ENCODE data around the gene CFAP410. TPM values are rescaled to one million over a fixed set of nuclear protein-coding genes. Genes with fewer than 3 reads are reported as not detected.
A peak's percentile ranks its signal among the peaks of the same experiment; 100 is the strongest.

Gene CFAP410
- total and polyA plus RNA-seq, 2 of the 8 experiments (the other 6 are each of a cell fraction or from before 2014, with no cell fraction given), result 10.6 to 12.0 TPM

DNA sequence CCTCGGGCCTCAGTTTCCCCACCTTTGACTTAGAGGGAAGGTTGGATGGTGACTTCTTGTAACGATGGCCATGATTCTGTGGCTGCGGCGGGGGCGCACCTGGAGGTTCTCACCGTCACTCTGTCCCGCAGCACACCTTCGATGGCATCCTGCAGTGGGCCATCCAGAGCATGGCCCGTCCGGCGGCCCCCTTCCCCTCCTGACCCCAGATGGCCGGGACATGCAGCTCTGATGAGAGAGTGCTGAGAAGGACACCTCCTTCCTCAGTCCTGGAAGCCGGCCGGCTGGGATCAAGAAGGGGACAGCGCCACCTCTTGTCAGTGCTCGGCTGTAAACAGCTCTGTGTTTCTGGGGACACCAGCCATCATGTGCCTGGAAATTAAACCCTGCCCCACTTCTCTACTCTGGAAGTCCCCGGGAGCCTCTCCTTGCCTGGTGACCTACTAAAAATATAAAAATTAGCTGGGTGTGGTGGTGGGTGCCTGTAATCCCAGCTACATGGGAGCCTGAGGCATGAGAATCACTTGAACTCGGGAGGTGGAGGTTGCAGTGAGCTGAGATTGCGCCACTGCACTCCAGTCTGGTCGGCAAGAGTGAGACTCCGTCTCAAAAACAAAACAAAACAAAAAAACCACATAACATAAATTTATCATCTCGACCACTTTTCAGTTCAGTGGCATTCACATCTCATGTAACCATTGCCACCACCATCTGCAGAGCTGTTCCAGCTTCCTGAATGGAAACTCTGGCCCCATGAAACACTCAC is 41.5 kb downstream of the CFAP410 start (continued):
- TF ChIP-seq KDM5A (IDR thresholded peaks at IDR 0.05; ENCODE audit: low read length), result no peak
- TF ChIP-seq RAD21 (IDR thresholded peaks at IDR 0.05 in 1 of 2, conservative IDR thresholded peaks at IDR 0.05 in 1 of 2; ENCODE audit: low read depth in 2 of 2, low read length in 2 of 2), result peak; percentile 92 to 93
- TF ChIP-seq CEBPB (IDR thresholded peaks at IDR 0.05; ENCODE audit: low read depth, low read length), result peak; percentile 2; the same call in 1 of the 2 replicates

Data from H1 (cell line).